A549 (cell line): Measurements from ENCODE around the gene IL10RA. TPM values are rescaled to one million over a fixed set of nuclear protein-coding genes. Genes with fewer than 3 reads are reported as not detected.

Source experiments
- ATAC-seq, 2 experiments: fragments of 200-7000 bp in 1 of 2; fragments of >200 bp in 1 of 2; cut with Nextera tagmentation in 1 of 2; cut with Tn5 transposase in 1 of 2; 3 replicates each; pipeline versions ENCODE4 v1.8.0 to v1.9.1; 2018 to 2020; ENCODE audit warnings: mild to moderate bottlenecking in 1 of 2, moderate library complexity in 1 of 2
- CTCF ChIA-PET: fragments of 300-600 bp; sonication (Branson Sonifier 250); formaldehyde crosslinking; extraction: SDS; loops from one replicate; lab custom pipeline; 2021; ENCODE audit warnings: antibody characterized with exemption, inconsistent platforms; lab: Yijun Ruan, JAX
- POLR2A ChIA-PET: fragments of 350-600 bp; formaldehyde crosslinking; extraction: SDS; loops from one replicate; lab custom pipeline; 2021; ENCODE audit warnings: antibody characterized with exemption, inconsistent platforms; lab: Yijun Ruan, JAX
- DNase-seq, 2 experiments: peaks; one replicate each; pipeline versions ENCODE4 v3.0.0 to v3.0.0-alpha.2; 2011 to 2016; ENCODE audit warnings: low read depth in 1 of 2, low spot score in 1 of 2
- FAIRE-seq: peaks from 2 replicates; lab custom pipeline; 2011; peaks lifted over from hg19 to GRCh38; lab: Jason Lieb, UNC
- H3K27ac ChIP-seq, 2 experiments: fragments of >200 bp; sonication (Bioruptor Twin); formaldehyde crosslinking; 3 replicates each; pipeline ENCODE4 v1.5.1; 2016 to 2017
- H3K4me1 ChIP-seq: fragments of >200 bp; sonication (Bioruptor Twin); formaldehyde crosslinking; 3 replicates; pipeline ENCODE4 v1.6.1; 2016
- H3K4me2 ChIP-seq: fragments of >200 bp; sonication (Bioruptor Twin); formaldehyde crosslinking; 3 replicates; pipeline ENCODE4 v1.6.1; 2016
- H3K4me3 ChIP-seq: fragments of >200 bp; sonication (Bioruptor Twin); formaldehyde crosslinking; 3 replicates; pipeline ENCODE4 v1.5.1; 2016
- H3K9me3 ChIP-seq: fragments of >200 bp; sonication (Bioruptor Twin); formaldehyde crosslinking; 3 replicates; pipeline ENCODE4 v1.6.1; 2016
- CHD2 ChIP-seq: fragments of 150-350 bp; IDR thresholded peaks from 2 replicates; pipeline ENCODE4 v1.6.1; 2014; ENCODE audit warnings: low read length; ENCODE audit not compliant: partially characterized antibody
- EHF ChIP-seq: fragments of 250-450 bp; sonication (Bioruptor Pico); IDR thresholded peaks from 2 replicates; pipeline ENCODE4 v1.5.0; 2020; ENCODE audit warnings: mild to moderate bottlenecking
- FOSB ChIP-seq: fragments of 250-450 bp; sonication (Bioruptor Pico); IDR thresholded peaks from 2 replicates; pipeline ENCODE4 v1.5.0; 2020; ENCODE audit warnings: mild to moderate bottlenecking, moderate library complexity
- FOXS1 ChIP-seq: fragments of 250-450 bp; sonication (Bioruptor Pico); IDR thresholded peaks from 2 replicates; pipeline ENCODE4 v1.5.0; 2020; ENCODE audit warnings: mild to moderate bottlenecking, moderate library complexity
- GATA3 ChIP-seq: IDR thresholded peaks from 2 replicates; pipeline ENCODE4 v1.6.1; 2012; ENCODE audit warnings: borderline replicate concordance
- HDAC2 ChIP-seq: fragments of 200-600 bp; sonication (generic); IDR thresholded peaks from 2 replicates; pipeline ENCODE4 v1.6.1; 2016
- HOXA7 ChIP-seq: fragments of 250-450 bp; sonication (Bioruptor Pico); IDR thresholded peaks from 2 replicates; pipeline ENCODE4 v1.5.0; 2020; ENCODE audit warnings: mild to moderate bottlenecking, moderate library complexity
- MYC ChIP-seq: IDR thresholded peaks from 2 replicates; pipeline ENCODE4 v1.6.1; 2012; ENCODE audit warnings: mild to moderate bottlenecking, inconsistent platforms, low read length, improper control_type of control experiment, borderline replicate concordance
- RARB ChIP-seq: fragments of 250-450 bp; sonication (Bioruptor Pico); IDR thresholded peaks from 2 replicates; pipeline ENCODE4 v1.8.0; 2021; ENCODE audit warnings: mild to moderate bottlenecking, moderate library complexity
- RNF2 ChIP-seq: fragments of 200-600 bp; sonication (generic); IDR thresholded peaks from 2 replicates; pipeline ENCODE4 v1.6.1; 2016; ENCODE audit warnings: low read depth, mild to moderate bottlenecking, antibody characterized with exemption, moderate library complexity, borderline replicate concordance
- SMC3 ChIP-seq: fragments of >200 bp; sonication (Bioruptor Twin); formaldehyde crosslinking; IDR thresholded peaks from 3 replicates; pipeline ENCODE4 v1.6.1; 2018; ENCODE audit warnings: inconsistent platforms
- WGBS: methylation state at CpG from one replicate; pipeline ENCODE4 v1.1.6; 2017; ENCODE audit errors: missing lambda C conversion rate; 5-methylcytosine and 5-hydroxymethylcytosine counted together
- polyA plus RNA-seq, 4 experiments: library from polyadenylated mRNA; depleted of rRNA in 3 of 4; stranded (reverse); fragments of >200 nt; fragmentation: RNase III in 1 of 4; extraction: RNeasy Plus Mini Kit Qiagen cat#74134 plus additional on column Dnase treatment in 1 of 4; gene quantifications; 2 replicates in 3 of 4; 3 replicates in 1 of 4; pipeline ENCODE4 v1.2.3, GENCODE V29; 2011 to 2017
- TF ChIP-seq, protein P1 (sequence below): fragments of >200 bp; sonication (Bioruptor Twin); formaldehyde crosslinking; IDR thresholded peaks from 3 replicates; pipeline ENCODE4 v1.6.1; 2016
- TF ChIP-seq, protein P2 (sequence below): fragments of >200 bp; sonication (Bioruptor Twin); formaldehyde crosslinking; IDR thresholded peaks from 3 replicates; pipeline ENCODE4 v1.5.1; 2016
- TF ChIP-seq, protein P3 (sequence below): fragments of 200-600 bp; sonication (generic); IDR thresholded peaks from 2 replicates; pipeline ENCODE4 v1.6.1; 2016; ENCODE audit warnings: antibody characterized with exemption, mild to moderate bottlenecking, moderate library complexity

Gene IL10RA
- polyA plus RNA-seq, 2 of the 4 experiments (the other 2 are of a cell fraction) = 0.03 to 0.17 TPM

DNA sequence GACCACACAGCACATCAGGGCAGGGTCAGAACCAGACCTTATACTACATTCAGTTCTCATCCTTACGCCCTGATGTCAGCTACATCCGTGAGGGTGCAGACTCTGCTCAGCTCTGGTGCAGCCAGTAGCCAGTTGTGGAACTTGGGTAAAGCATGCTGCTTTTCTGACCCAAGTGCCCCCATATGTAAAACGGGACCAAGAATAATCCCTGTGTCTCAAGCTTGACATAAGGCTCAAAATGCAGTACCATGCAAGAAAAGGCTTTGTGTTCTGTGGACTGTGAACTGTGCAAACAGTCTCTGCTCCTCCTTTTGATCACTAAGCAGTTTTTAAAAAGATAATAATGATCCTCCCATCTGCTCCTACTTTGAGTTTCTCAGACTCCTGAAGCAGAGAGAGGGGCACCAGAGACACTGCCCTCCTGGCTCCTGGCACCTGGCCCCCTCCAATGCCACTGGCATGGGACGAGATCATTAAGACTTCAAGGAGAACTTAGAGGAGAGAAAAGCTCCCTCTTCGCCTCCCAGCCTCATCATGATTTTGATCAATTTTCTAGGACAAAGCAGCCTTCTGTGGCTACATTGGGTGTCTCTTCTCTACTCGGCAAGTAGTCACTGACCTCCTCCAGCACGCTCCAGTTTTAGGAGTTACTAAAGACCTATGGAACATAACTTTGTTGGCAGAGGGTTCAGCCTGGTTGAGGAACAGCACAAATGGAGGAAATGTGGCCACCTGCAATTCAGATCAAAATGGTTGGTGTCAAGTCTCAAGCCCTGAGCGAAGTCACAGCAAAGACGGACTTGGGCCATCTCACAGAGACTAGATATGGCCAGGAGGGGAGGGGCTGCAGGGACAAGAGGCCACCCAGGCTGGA, 23.9 kb downstream of the IL10RA start:
- Histone ChIP-seq H3K9me3 (no peaks in the 10 kb centered on the region), H3K27ac (no peak overlapping the region), H3K4me2 (no peak overlapping the region), H3K4me1 (no peaks in the 10 kb centered on the region), H3K4me3 (no peak overlapping the region)
- DNase-seq (no peak), ATAC-seq (no peak), FAIRE-seq (no peak)
- POLR2A ChIA-PET = no interaction called here
- TF ChIP-seq FOSB = no peak
- CTCF ChIA-PET = interaction anchor here (0.7 kb wide), 1 partner anchor 9 kb away, joined by 4 read pairs; no protein-coding TSS in a partner anchor
- WGBS = 60% methylated on average over 9 of the region's 9 CpGs

DNA sequence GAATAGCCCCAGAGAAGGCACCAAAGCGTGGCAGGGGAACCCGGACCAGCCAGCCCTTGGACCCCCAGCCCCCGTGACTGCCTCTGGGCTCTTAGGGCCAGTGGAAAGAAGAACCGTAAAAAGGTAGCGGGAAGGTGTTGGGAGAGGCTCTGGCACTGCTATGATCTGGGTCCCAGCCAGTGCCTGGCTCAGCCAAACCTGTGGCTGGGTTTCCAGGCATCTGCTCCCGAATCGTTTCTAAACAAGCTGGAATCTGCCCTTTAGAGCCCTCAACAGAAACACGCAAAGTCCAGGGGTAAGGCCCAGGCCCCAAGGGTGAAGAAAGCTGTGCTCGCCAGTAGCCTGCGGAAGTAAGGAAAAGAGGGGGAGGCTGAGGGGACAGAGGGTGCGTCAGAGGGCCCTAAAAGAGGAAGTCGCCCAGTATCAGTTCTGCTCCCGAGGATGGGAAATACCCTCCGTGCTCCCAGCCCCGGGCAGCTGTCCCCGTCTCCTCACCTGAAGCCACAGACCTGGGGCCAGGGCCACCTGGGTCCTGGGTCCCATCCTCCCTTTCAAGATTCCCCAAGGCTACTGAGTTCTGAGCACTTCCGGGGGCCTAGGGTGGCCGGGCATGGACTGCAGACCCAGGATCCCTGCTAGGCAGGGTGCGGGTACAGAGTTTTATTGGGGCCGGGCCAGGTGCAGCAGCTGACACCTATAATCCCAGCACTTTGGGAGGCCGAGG, 24.7 kb downstream of the IL10RA start:
- no peaks in the 10 kb centered on the region for H3K4me1 ChIP-seq
- no peaks in the 10 kb centered on the region for H3K9me3 ChIP-seq
- WGBS = 82% methylated on average over 16 of the region's 21 CpGs
- TF ChIP-seq EHF (CRISPR knock-in tag) = no peak
- no peak for TF ChIP-seq HOXA7 (CRISPR knock-in tag)
- no peak for TF ChIP-seq MYC
- no peak for TF ChIP-seq SMC3
- no peak for TF ChIP-seq RNF2
- TF ChIP-seq, protein P1, sequence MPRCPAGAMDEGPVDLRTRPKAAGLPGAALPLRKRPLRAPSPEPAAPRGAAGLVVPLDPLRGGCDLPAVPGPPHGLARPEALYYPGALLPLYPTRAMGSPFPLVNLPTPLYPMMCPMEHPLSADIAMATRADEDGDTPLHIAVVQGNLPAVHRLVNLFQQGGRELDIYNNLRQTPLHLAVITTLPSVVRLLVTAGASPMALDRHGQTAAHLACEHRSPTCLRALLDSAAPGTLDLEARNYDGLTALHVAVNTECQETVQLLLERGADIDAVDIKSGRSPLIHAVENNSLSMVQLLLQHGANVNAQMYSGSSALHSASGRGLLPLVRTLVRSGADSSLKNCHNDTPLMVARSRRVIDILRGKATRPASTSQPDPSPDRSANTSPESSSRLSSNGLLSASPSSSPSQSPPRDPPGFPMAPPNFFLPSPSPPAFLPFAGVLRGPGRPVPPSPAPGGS = no peak
- no peak for TF ChIP-seq HDAC2
- no peak for TF ChIP-seq CHD2
- TF ChIP-seq, protein P2, sequence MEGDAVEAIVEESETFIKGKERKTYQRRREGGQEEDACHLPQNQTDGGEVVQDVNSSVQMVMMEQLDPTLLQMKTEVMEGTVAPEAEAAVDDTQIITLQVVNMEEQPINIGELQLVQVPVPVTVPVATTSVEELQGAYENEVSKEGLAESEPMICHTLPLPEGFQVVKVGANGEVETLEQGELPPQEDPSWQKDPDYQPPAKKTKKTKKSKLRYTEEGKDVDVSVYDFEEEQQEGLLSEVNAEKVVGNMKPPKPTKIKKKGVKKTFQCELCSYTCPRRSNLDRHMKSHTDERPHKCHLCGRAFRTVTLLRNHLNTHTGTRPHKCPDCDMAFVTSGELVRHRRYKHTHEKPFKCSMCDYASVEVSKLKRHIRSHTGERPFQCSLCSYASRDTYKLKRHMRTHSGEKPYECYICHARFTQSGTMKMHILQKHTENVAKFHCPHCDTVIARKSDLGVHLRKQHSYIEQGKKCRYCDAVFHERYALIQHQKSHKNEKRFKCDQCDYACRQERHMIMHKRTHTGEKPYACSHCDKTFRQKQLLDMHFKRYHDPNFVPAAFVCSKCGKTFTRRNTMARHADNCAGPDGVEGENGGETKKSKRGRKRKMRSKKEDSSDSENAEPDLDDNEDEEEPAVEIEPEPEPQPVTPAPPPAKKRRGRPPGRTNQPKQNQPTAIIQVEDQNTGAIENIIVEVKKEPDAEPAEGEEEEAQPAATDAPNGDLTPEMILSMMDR = no peak
- TF ChIP-seq RARB = no peak
- TF ChIP-seq, protein P3, sequence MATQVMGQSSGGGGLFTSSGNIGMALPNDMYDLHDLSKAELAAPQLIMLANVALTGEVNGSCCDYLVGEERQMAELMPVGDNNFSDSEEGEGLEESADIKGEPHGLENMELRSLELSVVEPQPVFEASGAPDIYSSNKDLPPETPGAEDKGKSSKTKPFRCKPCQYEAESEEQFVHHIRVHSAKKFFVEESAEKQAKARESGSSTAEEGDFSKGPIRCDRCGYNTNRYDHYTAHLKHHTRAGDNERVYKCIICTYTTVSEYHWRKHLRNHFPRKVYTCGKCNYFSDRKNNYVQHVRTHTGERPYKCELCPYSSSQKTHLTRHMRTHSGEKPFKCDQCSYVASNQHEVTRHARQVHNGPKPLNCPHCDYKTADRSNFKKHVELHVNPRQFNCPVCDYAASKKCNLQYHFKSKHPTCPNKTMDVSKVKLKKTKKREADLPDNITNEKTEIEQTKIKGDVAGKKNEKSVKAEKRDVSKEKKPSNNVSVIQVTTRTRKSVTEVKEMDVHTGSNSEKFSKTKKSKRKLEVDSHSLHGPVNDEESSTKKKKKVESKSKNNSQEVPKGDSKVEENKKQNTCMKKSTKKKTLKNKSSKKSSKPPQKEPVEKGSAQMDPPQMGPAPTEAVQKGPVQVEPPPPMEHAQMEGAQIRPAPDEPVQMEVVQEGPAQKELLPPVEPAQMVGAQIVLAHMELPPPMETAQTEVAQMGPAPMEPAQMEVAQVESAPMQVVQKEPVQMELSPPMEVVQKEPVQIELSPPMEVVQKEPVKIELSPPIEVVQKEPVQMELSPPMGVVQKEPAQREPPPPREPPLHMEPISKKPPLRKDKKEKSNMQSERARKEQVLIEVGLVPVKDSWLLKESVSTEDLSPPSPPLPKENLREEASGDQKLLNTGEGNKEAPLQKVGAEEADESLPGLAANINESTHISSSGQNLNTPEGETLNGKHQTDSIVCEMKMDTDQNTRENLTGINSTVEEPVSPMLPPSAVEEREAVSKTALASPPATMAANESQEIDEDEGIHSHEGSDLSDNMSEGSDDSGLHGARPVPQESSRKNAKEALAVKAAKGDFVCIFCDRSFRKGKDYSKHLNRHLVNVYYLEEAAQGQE = no peak
- TF ChIP-seq FOXS1 (CRISPR knock-in tag) = no peak
- TF ChIP-seq GATA3 = no peak
- DNase-seq (no peak), FAIRE-seq (no peak), ATAC-seq (no peak)
- ChIA-PET CTCF (interaction anchor here (0.7 to 1.2 kb wide), 2 partner anchors 10 to 43 kb away, joined by 3 to 4 read pairs; no protein-coding TSS in a partner anchor), POLR2A (no interaction called here)
- H3K27ac ChIP-seq = no peak overlapping the region
- H3K4me2 ChIP-seq = no peak overlapping the region
- H3K4me3 ChIP-seq = no peak overlapping the region
